CD4-positive, alpha-beta T cell (primary cell): ENCODE measurements around the gene CAPN10. TPM values are rescaled to one million over a fixed set of nuclear protein-coding genes. Genes with fewer than 3 reads are reported as not detected.

Experiments
- ATAC-seq: fragments of 200-7000 bp; cut with Tn5 transposase; one replicate; pipeline ENCODE4 v1.10.0; 2022; ENCODE audit warnings: mild to moderate bottlenecking; ENCODE audit not compliant: poor library complexity
- CTCF ChIA-PET: fragments of 350-600 bp; sonication (Branson Sonifier 250); formaldehyde crosslinking; loops from one replicate; lab custom pipeline; 2021; ENCODE audit warnings: antibody characterized with exemption, inconsistent platforms; lab: Charles Lee
- POLR2A ChIA-PET: fragments of 350-600 bp; sonication (Branson Sonifier 250); formaldehyde crosslinking; loops from one replicate; lab custom pipeline; 2021; ENCODE audit warnings: antibody characterized with exemption, inconsistent platforms; lab: Charles Lee
- DNase-seq, 14 experiments: peaks; one replicate each; pipeline ENCODE4 v3.0.0-alpha.2; 2013 to 2020; ENCODE audit warnings: mixed read lengths in 2 of 14
- H3K27ac ChIP-seq, 2 donors: one replicate each; pipeline versions ENCODE4 v1.5.1 to v1.7.0; 2013; ENCODE audit warnings: low read length in 2 of 2, low read depth in 1 of 2, mild to moderate bottlenecking in 1 of 2
- H3K27me3 ChIP-seq, 2 experiments: 1 replicate in 1 of 2; 2 replicates in 1 of 2; pipeline versions ENCODE4 v1.6.1 to v1.7.0; 2013; ENCODE audit warnings: low read length in 2 of 2, control low read depth in 1 of 2, mild to moderate bottlenecking in 1 of 2, moderate library complexity in 1 of 2; ENCODE audit not compliant: insufficient read depth in 2 of 2, control insufficient read depth in 1 of 2
- H3K36me3 ChIP-seq: one replicate; pipeline ENCODE4 v1.6.1; 2013; ENCODE audit warnings: low read length, control low read depth; ENCODE audit not compliant: insufficient read depth
- H3K4me1 ChIP-seq: one replicate; pipeline ENCODE4 v1.6.1; 2013; ENCODE audit warnings: low read length, control low read depth; ENCODE audit not compliant: insufficient read depth
- H3K4me3 ChIP-seq: one replicate; pipeline ENCODE4 v1.5.1; 2013; ENCODE audit warnings: mild to moderate bottlenecking, low read length, moderate library complexity
- H3K9me3 ChIP-seq, 2 experiments: 1 replicate in 1 of 2; 2 replicates in 1 of 2; pipeline versions ENCODE4 v1.6.1 to v1.7.0; 2013; ENCODE audit warnings: low read length in 2 of 2, mild to moderate bottlenecking in 2 of 2, control low read depth in 1 of 2, moderate library complexity in 1 of 2; ENCODE audit not compliant: control insufficient read depth in 1 of 2, insufficient read depth in 1 of 2
- H3K27ac Mint-ChIP-seq: one replicate; pipeline ENCODE4 v1.8.0; 2020; ENCODE audit warnings: mixed read lengths
- H3K27me3 Mint-ChIP-seq: one replicate; pipeline ENCODE4 v1.8.0; 2021; ENCODE audit warnings: mixed read lengths
- H3K36me3 Mint-ChIP-seq: one replicate; pipeline ENCODE4 v1.8.0; 2021; ENCODE audit warnings: low read depth, mixed read lengths
- H3K4me1 Mint-ChIP-seq: one replicate; pipeline ENCODE4 v1.8.0; 2021; ENCODE audit warnings: low read depth, mixed read lengths
- H3K4me3 Mint-ChIP-seq: one replicate; pipeline ENCODE4 v1.8.0; 2020; ENCODE audit warnings: mild to moderate bottlenecking, mixed read lengths
- H3K9me3 Mint-ChIP-seq: one replicate; pipeline ENCODE4 v1.8.0; 2020; ENCODE audit warnings: mixed read lengths
- CTCF ChIP-seq: fragments of 200-600 bp; IDR thresholded peaks from one replicate; pipeline ENCODE4 v1.8.0; 2022; ENCODE audit warnings: antibody characterized with exemption, mild to moderate bottlenecking
- intact Hi-C, 2 experiments: fragments of 100-400 bp; cut with DNase I in 1 of 2; cut with micrococcal nuclease in 1 of 2; formaldehyde crosslinking; loops; one replicate each; pipeline versions ENCODE4 v1.15.1 to v1.9.0; 2023 to 2025; cut with DNase I, micrococcal nuclease
- total RNA-seq, 174 experiments: library from RNA in 2 of 174; stranded (reverse) in 2 of 174; gene quantifications; one replicate each; pipeline ENCODE4 v1.2.3 and lab custom pipeline; 2021 to 2026

Gene CAPN10
- total RNA-seq, 2 experiments from 2014 or later = 40.6 to 42.1 TPM

DNA sequence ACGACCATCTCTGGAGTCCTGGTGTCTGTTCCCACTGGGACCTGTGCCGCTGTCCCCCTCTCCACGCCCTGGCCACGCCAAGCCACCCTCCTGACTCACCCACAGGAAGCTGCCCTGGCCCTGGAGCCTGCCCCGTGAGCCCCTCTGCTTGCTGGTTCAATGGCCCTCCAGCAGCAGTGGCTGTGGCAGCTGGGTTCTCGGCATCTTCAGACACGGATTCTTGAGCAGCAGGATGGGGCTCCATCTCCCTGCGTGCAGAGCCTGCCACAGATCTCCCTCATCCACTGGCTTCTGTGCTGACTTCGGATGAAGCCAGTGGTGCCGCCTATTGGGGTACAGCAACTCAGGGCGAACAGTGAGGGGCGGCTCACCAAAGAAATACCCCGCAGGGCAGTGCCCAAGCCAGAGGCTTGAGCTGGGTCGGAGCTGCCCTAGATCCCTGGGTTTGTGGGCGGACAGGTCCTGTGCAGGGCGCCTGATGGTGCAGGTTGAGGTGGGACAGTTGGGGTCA, 14.0 kb downstream of the CAPN10 start:
- no peak overlapping the region for H3K4me3 ChIP-seq
- Mint-ChIP-seq H3K36me3 (peaks cover 15% of the 10 kb centered on the region), H3K9me3 (no peaks in the 10 kb centered on the region), H3K4me3 (no peak overlapping the region), H3K27ac (no peak overlapping the region), H3K27me3 (no peaks in the 10 kb centered on the region), H3K4me1 (no peaks in the 10 kb centered on the region)
- ChIA-PET POLR2A (no interaction called here), CTCF (no interaction called here)
- H3K9me3 ChIP-seq = no peaks in the 10 kb centered on the region
- intact Hi-C loops = no loop called here
- TF ChIP-seq CTCF = no peak
- ATAC-seq (no peak), DNase-seq (peak in 1 of 14 experiments; percentile 19)
- H3K36me3 ChIP-seq = peaks cover 40% of the 10 kb centered on the region
- H3K27me3 ChIP-seq = no peaks in the 10 kb centered on the region
- peaks cover 2% of the 10 kb centered on the region for H3K4me1 ChIP-seq
- H3K27ac ChIP-seq = no peak overlapping the region

DNA sequence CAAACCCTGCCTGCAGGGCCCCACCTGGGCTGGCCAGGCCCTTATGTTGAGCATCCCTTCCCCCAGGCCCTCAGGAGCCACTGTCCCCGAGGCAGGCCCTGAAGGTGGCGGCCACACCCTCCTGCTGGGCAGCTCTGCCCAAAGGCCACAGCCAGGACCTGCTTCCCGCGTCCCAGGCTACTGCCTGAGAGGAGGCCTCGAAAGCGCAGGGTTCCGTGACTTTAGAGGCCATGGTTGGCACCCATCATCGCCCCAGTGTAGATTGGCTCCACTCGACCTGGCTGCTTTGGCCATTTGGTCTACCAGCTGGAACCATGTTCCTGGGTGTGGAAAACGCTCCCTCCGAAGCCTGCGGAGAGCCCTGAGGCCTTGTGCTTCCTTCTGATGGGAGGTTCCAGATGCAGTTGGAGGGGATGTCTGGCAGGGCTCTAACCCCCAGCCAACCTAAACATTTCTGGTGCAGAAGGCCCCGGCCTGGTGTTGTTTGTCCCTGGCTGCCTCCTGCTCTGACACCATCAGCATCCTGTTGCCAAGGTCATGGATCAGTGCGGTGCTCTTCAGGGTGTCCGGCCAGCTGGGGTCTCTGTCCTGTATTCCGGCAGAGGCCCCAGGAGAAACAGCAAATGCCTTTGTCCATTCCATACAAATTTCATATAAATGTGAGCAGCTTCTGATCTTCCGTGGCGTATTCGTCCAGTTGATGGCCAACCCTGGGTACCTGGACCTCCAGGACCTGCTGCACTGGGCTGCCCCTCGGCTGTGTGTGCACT, 14.7 kb downstream of the CAPN10 start:
- Mint-ChIP-seq H3K36me3 (peaks cover 15% of the 10 kb centered on the region), H3K27me3 (no peaks in the 10 kb centered on the region), H3K9me3 (no peaks in the 10 kb centered on the region), H3K4me1 (no peaks in the 10 kb centered on the region), H3K27ac (no peak overlapping the region), H3K4me3 (no peak overlapping the region)
- POLR2A ChIA-PET = no interaction called here
- H3K27me3 ChIP-seq = no peaks in the 10 kb centered on the region
- H3K9me3 ChIP-seq = no peaks in the 10 kb centered on the region
- peaks cover 32% of the 10 kb centered on the region for H3K36me3 ChIP-seq
- no peak for TF ChIP-seq CTCF
- CTCF ChIA-PET = no interaction called here
- no peaks in the 10 kb centered on the region for H3K4me1 ChIP-seq
- H3K4me3 ChIP-seq = no peak overlapping the region
- peak in 1 of 14 experiments; percentile 22 for DNase-seq
- intact Hi-C loops = no loop called here
- H3K27ac ChIP-seq = no peak overlapping the region
- no peak for ATAC-seq

GRCh38 chr2:240601831-240602160, 15.3 kb downstream of the CAPN10 start:
- ChIA-PET CTCF (no interaction called here), POLR2A (no interaction called here)
- Histone ChIP-seq H3K27me3 (no peaks in the 10 kb centered on the region), H3K27ac (no peak overlapping the region), H3K4me3 (no peak overlapping the region), H3K9me3 (no peaks in the 10 kb centered on the region), H3K36me3 (peaks cover 27% of the 10 kb centered on the region), H3K4me1 (no peaks in the 10 kb centered on the region)
- H3K36me3 Mint-ChIP-seq = peaks cover 15% of the 10 kb centered on the region
- H3K27me3 Mint-ChIP-seq = no peaks in the 10 kb centered on the region
- DNase-seq = peak in 1 of 14 experiments; percentile 28
- H3K9me3 Mint-ChIP-seq = no peaks in the 10 kb centered on the region
- no peak overlapping the region for H3K27ac Mint-ChIP-seq
- H3K4me1 Mint-ChIP-seq = no peaks in the 10 kb centered on the region
- no peak for TF ChIP-seq CTCF
- no peak for ATAC-seq
- intact Hi-C loops = no loop called here
- no peak overlapping the region for H3K4me3 Mint-ChIP-seq
